CD14-positive monocyte (primary cell): ENCODE data around the gene DHRS12. TPM values are rescaled to one million over a fixed set of nuclear protein-coding genes. Genes with fewer than 3 reads are reported as not detected.

Experiments used
- DNase-seq, 3 donors: peaks; one replicate each; pipeline ENCODE4 v3.0.0-alpha.2; 2011 to 2022
- H2AFZ ChIP-seq: 2 replicates; pipeline ENCODE4 v1.6.0; 2012; ENCODE audit warnings: mild to moderate bottlenecking, low read depth, low read length, inconsistent platforms; ENCODE audit not compliant: insufficient read depth, poor library complexity, severe bottlenecking
- H3K27ac ChIP-seq, 2 donors: 1 replicate in 1 of 2; 2 replicates in 1 of 2; pipeline ENCODE4 v1.5.1; 2012 to 2013; ENCODE audit warnings: low read length in 2 of 2, control low read depth in 1 of 2, inconsistent platforms in 1 of 2, low read depth in 1 of 2, mild to moderate bottlenecking in 1 of 2
- H3K27me3 ChIP-seq, 2 donors: one replicate each; pipeline versions ENCODE4 v1.6.0 to v1.6.1; 2011 to 2013; ENCODE audit warnings: low read length in 2 of 2; ENCODE audit not compliant: control insufficient read depth in 2 of 2, insufficient read depth in 2 of 2
- H3K36me3 ChIP-seq, 2 donors: replicated peaks in 1 of 2; 1 replicate in 1 of 2; 2 replicates in 1 of 2; pipeline versions ENCODE4 v1.5.1 to v1.6.1; 2012 to 2013; ENCODE audit warnings: low read length in 2 of 2, control low read depth in 1 of 2, inconsistent platforms in 1 of 2, mild to moderate bottlenecking in 1 of 2; ENCODE audit not compliant: insufficient read depth in 2 of 2, control insufficient read depth in 1 of 2
- H3K4me1 ChIP-seq, 2 donors: 1 replicate in 1 of 2; 2 replicates in 1 of 2; pipeline versions ENCODE4 v1.5.1 to v1.6.1; 2012 to 2013; ENCODE audit warnings: low read length in 2 of 2, control low read depth in 1 of 2, inconsistent platforms in 1 of 2, mild to moderate bottlenecking in 1 of 2, moderate library complexity in 1 of 2; ENCODE audit not compliant: insufficient read depth in 2 of 2, control insufficient read depth in 1 of 2
- H3K4me2 ChIP-seq: replicated peaks from 2 replicates; pipeline ENCODE3; 2012; ENCODE audit warnings: low read length, moderate library complexity, mild to moderate bottlenecking; ENCODE audit not compliant: poor library complexity, severe bottlenecking; ENCODE audit errors: extremely low read depth
- H3K4me3 ChIP-seq, 3 experiments: fragments of 200-600 bp in 1 of 3; sonication (generic) in 1 of 3; replicated peaks in 1 of 3; 1 replicate in 2 of 3; 2 replicates in 1 of 3; pipeline ENCODE4 v1.5.1; 2011 to 2013; ENCODE audit warnings: low read length in 3 of 3, mild to moderate bottlenecking in 3 of 3, control low read depth in 2 of 3, low read depth in 2 of 3, inconsistent platforms in 1 of 3, moderate library complexity in 1 of 3
- H3K79me2 ChIP-seq: 2 replicates; pipeline ENCODE4 v1.6.0; 2012; ENCODE audit warnings: mild to moderate bottlenecking, control low read depth, inconsistent platforms, low read length, moderate library complexity; ENCODE audit not compliant: insufficient read depth
- H3K9ac ChIP-seq: 2 replicates; pipeline ENCODE4 v1.6.0; 2017; ENCODE audit warnings: low read length, mild to moderate bottlenecking; ENCODE audit not compliant: insufficient read depth, poor library complexity, severe bottlenecking
- H3K9me3 ChIP-seq, 2 donors: replicated peaks in 1 of 2; 1 replicate in 1 of 2; 2 replicates in 1 of 2; pipeline versions ENCODE4 v1.5.1 to v1.6.1; 2012 to 2013; ENCODE audit warnings: low read length in 2 of 2, control low read depth in 1 of 2; ENCODE audit not compliant: control insufficient read depth in 1 of 2, insufficient read depth in 1 of 2
- H4K20me1 ChIP-seq: 2 replicates; pipeline ENCODE4 v1.6.0; 2012; ENCODE audit warnings: mild to moderate bottlenecking, low read length, control low read depth, moderate library complexity; ENCODE audit not compliant: insufficient read depth
- H3K27ac Mint-ChIP-seq, 7 donors: one replicate each; pipeline ENCODE4 v1.8.0; 2020; ENCODE audit warnings: mild to moderate bottlenecking in 7 of 7, mixed read lengths in 7 of 7, moderate library complexity in 6 of 7, inconsistent platforms in 2 of 7
- H3K27me3 Mint-ChIP-seq, 3 donors: one replicate each; pipeline ENCODE4 v1.8.0; 2021 to 2022; ENCODE audit warnings: low read depth in 3 of 3, mild to moderate bottlenecking in 3 of 3, mixed read lengths in 3 of 3, moderate library complexity in 3 of 3, inconsistent platforms in 1 of 3
- H3K36me3 Mint-ChIP-seq, 2 donors: one replicate each; pipeline ENCODE4 v1.8.0; 2020; ENCODE audit warnings: mixed read lengths in 2 of 2, inconsistent platforms in 1 of 2, mild to moderate bottlenecking in 1 of 2
- H3K4me1 Mint-ChIP-seq: one replicate; pipeline ENCODE4 v1.8.0; 2020; ENCODE audit warnings: mild to moderate bottlenecking, mixed read lengths
- H3K4me3 Mint-ChIP-seq, 2 donors: one replicate each; pipeline ENCODE4 v1.8.0; 2020; ENCODE audit warnings: mild to moderate bottlenecking in 2 of 2, mixed read lengths in 2 of 2, moderate library complexity in 1 of 2
- H3K9me3 Mint-ChIP-seq, 7 donors: one replicate each; pipeline ENCODE4 v1.8.0; 2020 to 2022; ENCODE audit warnings: mixed read lengths in 7 of 7, mild to moderate bottlenecking in 6 of 7, moderate library complexity in 6 of 7, inconsistent platforms in 2 of 7
- CTCF ChIP-seq: fragments of 200-600 bp; IDR thresholded peaks from one replicate; pipeline ENCODE4 v1.8.0; 2022; ENCODE audit warnings: antibody characterized with exemption, mild to moderate bottlenecking
- WGBS: methylation state at CpG from one replicate; pipeline ENCODE4 v1.1.5; 2013; ENCODE audit warnings: missing lambda C conversion rate; ENCODE audit not compliant: insufficient coverage; 5-methylcytosine and 5-hydroxymethylcytosine counted together
- intact Hi-C, 2 donors: fragments of 100-400 bp; cut with micrococcal nuclease; formaldehyde crosslinking; loops; one replicate each; pipeline versions ENCODE4 v1.15.0 to v1.15.1; 2023
- polyA plus RNA-seq, 3 donors: library from polyadenylated mRNA; depleted of rRNA in 1 of 3; unstranded in 2 of 3; stranded (reverse) in 1 of 3; fragments of 300-500 nt in 2 of 3; fragments of >200 nt in 1 of 3; fragmentation: Illumina TruSeq in 2 of 3; gene quantifications; 1 replicate in 2 of 3; 2 replicates in 1 of 3; pipeline ENCODE4 v1.2.3, GENCODE V29; 2012 to 2021

Gene DHRS12
- polyA plus RNA-seq, 3 donors: 7.6 to 20.2 (median 20.0) TPM

- no peak for TF ChIP-seq CTCF
- Histone ChIP-seq H3K27ac (peak overlapping the region in 1 of 2 donors; percentile 83), H3K4me3 (no peak overlapping the region), H2AFZ (no peak overlapping the region), H3K36me3 (no peaks in the 10 kb centered on the region), H4K20me1 (no peaks in the 10 kb centered on the region), H3K4me2 (no peak overlapping the region), H3K4me1 (peaks cover 97 to 100% of the 10 kb centered on the region in 2 donors), H3K27me3 (no peaks in the 10 kb centered on the region), H3K9ac (no peak overlapping the region), H3K9me3 (no peaks in the 10 kb centered on the region), H3K79me2 (no peaks in the 10 kb centered on the region)
- Mint-ChIP-seq H3K27me3 (no peaks in the 10 kb centered on the region), H3K27ac (peak overlapping the region in 4 of 7 donors; percentile 90 to 96 (median 96)), H3K4me3 (no peak overlapping the region), H3K36me3 (no peaks in the 10 kb centered on the region), H3K9me3 (no peaks in the 10 kb centered on the region), H3K4me1 (peaks cover 100% of the 10 kb centered on the region)
- no peak for DNase-seq
- intact Hi-C loops: loop anchor here in 1 of 2 donors (10.0 kb wide), 1 partner anchor 191 kb away; the partner anchor contains the start of genes ALG11 and ATP7B
- WGBS: 75% methylated on average over 1 of the region's 2 CpGs
Observed at GRCh38 chr13:51823863-51824262, 19.9 kb upstream of the DHRS12 start.

GRCh38 chr13:51823359-51823758 is 19.4 kb upstream of the DHRS12 start:
- H3K4me1 Mint-ChIP-seq: peaks cover 100% of the 10 kb centered on the region
- peak overlapping the region in 5 of 7 donors; percentile 79 to 88 (median 84) for H3K27ac Mint-ChIP-seq
- Histone ChIP-seq H3K4me3 (peak overlapping the region in 1 of 3 experiments; percentile 44), H3K36me3 (no peaks in the 10 kb centered on the region), H2AFZ (no peak overlapping the region), H3K4me1 (peaks cover 97 to 100% of the 10 kb centered on the region in 2 donors), H3K9ac (no peak overlapping the region), H3K27ac (peak overlapping the region; percentile 49 to 83), H3K79me2 (no peaks in the 10 kb centered on the region), H3K9me3 (no peaks in the 10 kb centered on the region), H3K4me2 (no peak overlapping the region), H3K27me3 (no peaks in the 10 kb centered on the region), H4K20me1 (no peaks in the 10 kb centered on the region)
- 71% methylated on average over 1 of the region's 2 CpGs for WGBS
- H3K27me3 Mint-ChIP-seq: no peaks in the 10 kb centered on the region
- intact Hi-C loops: loop anchor here in 1 of 2 donors (10.0 kb wide), 1 partner anchor 191 kb away; the partner anchor contains the start of genes ALG11 and ATP7B
- H3K9me3 Mint-ChIP-seq: no peaks in the 10 kb centered on the region
- no peak for TF ChIP-seq CTCF
- no peak for DNase-seq
- H3K4me3 Mint-ChIP-seq: no peak overlapping the region
- H3K36me3 Mint-ChIP-seq: no peaks in the 10 kb centered on the region
